Prostate gland (tissue), 2 donors: Measurements from ENCODE around the gene ATP2A1. TPM values are rescaled to one million over a fixed set of nuclear protein-coding genes. Genes with fewer than 3 reads are reported as not detected.

Experiments used
- DNase-seq: peaks from one replicate; pipeline ENCODE4 v3.0.0-alpha.2; 2019; ENCODE audit warnings: low spot score
- H3K27ac ChIP-seq, 2 donors: fragments of 200-600 bp; sonication (generic); 2 replicates each; pipeline ENCODE4 v1.5.1; 2017 to 2019
- H3K27me3 ChIP-seq: fragments of 200-600 bp; sonication (generic); replicated peaks from 2 replicates; pipeline ENCODE4 v1.5.1; 2019; ENCODE audit not compliant: insufficient read depth
- H3K36me3 ChIP-seq, 2 donors: fragments of 200-600 bp; sonication (generic); 1 replicate in 1 of 2; 2 replicates in 1 of 2; pipeline versions ENCODE4 v1.5.1 to v1.8.1; 2017 to 2019
- H3K4me1 ChIP-seq: fragments of 200-600 bp; sonication (generic); replicated peaks from 2 replicates; pipeline ENCODE4 v1.5.1; 2019
- H3K4me3 ChIP-seq, 2 donors: fragments of 200-600 bp; sonication (generic); 2 replicates each; pipeline ENCODE4 v1.5.1; 2017 to 2019
- H3K9me3 ChIP-seq: fragments of 200-600 bp; sonication (generic); 2 replicates; pipeline ENCODE4 v1.5.1; 2017
- POLR2A ChIP-seq: fragments of 450-650 bp; IDR thresholded peaks from one replicate; pipeline ENCODE4 v1.6.1; 2016; ENCODE audit warnings: antibody characterized with exemption, mild to moderate bottlenecking
- POLR2AphosphoS5 ChIP-seq: sonication (generic); formaldehyde crosslinking; IDR thresholded peaks from one replicate; pipeline ENCODE4 v1.6.1; 2017; ENCODE audit warnings: antibody characterized with exemption
- WGBS: methylation state at CpG from one replicate; pipeline ENCODE4 v1.1.5; 2018; 5-methylcytosine and 5-hydroxymethylcytosine counted together
- intact Hi-C: fragments of 100-400 bp; cut with DNase I; formaldehyde crosslinking; loops from one replicate; pipeline ENCODE4 v1.14.2; 2022
- total RNA-seq, 2 donors: library from RNA; depleted of rRNA; stranded (reverse); fragments of >200 nt; gene quantifications; one replicate each; pipeline ENCODE4 v1.1.0, GENCODE V29; 2016
- TF ChIP-seq, protein P1 (sequence below), 4 experiments: fragments of 200-600 bp in 2 of 4; fragments of 450-650 bp in 2 of 4; sonication (generic) in 2 of 4; IDR thresholded peaks; 1 replicate in 3 of 4; 2 replicates in 1 of 4; pipeline ENCODE4 v1.5.1; 2016 to 2019; ENCODE audit warnings: antibody characterized with exemption in 4 of 4, mild to moderate bottlenecking in 2 of 4, moderate library complexity in 2 of 4

Gene ATP2A1
- total RNA-seq, 2 donors from 2014 or later, result 1.5 to 3.1 TPM

DNA sequence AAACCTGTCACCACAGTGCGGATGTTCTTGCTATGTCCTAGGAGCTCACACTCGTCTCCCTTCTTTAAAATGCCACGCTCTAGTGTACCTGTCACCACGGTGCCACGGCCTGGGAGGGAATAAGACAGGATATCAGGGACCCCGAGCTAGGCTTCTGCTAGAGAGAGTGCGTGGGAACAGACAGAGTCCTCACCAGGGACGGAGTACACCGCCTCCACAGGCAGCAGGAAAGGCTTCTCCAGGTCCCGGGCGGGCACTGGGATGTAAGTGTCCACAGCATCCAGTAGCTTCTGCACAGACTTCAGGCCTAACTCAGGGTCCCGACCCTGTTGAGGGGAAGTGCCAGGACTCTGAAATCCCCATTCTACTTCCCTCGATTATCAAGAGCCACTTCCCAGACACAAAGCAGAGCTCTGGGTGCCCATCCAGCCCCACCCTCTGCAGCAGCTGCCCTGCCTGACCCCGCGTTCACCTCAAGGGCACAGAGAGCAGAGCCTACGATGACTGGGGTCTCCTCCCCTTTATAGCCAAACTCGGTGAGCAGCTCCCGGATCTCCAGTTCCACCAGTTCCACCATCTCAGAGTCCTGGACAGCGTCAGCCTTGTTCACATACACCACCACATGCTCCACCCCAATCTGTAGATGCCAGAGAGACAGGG, 33.9 kb upstream of the ATP2A1 start:
- no peak overlapping the region for H3K4me3 ChIP-seq
- H3K27me3 ChIP-seq, result no peaks in the 10 kb centered on the region
- intact Hi-C loops, result no loop called here
- H3K27ac ChIP-seq, result no peak overlapping the region
- 90% methylated on average over 19 of the region's 19 CpGs for WGBS
- peaks cover 10 to 15% of the 10 kb centered on the region in 2 donors for H3K36me3 ChIP-seq
- TF ChIP-seq POLR2A, result no peak
- TF ChIP-seq, protein P1, sequence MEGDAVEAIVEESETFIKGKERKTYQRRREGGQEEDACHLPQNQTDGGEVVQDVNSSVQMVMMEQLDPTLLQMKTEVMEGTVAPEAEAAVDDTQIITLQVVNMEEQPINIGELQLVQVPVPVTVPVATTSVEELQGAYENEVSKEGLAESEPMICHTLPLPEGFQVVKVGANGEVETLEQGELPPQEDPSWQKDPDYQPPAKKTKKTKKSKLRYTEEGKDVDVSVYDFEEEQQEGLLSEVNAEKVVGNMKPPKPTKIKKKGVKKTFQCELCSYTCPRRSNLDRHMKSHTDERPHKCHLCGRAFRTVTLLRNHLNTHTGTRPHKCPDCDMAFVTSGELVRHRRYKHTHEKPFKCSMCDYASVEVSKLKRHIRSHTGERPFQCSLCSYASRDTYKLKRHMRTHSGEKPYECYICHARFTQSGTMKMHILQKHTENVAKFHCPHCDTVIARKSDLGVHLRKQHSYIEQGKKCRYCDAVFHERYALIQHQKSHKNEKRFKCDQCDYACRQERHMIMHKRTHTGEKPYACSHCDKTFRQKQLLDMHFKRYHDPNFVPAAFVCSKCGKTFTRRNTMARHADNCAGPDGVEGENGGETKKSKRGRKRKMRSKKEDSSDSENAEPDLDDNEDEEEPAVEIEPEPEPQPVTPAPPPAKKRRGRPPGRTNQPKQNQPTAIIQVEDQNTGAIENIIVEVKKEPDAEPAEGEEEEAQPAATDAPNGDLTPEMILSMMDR (IDR thresholded peaks at IDR 0.05), result no peak
- TF ChIP-seq POLR2AphosphoS5, result no peak
- DNase-seq, result no peak
- peaks cover 17% of the 10 kb centered on the region for H3K4me1 ChIP-seq
- H3K9me3 ChIP-seq, result no peaks in the 10 kb centered on the region

DNA sequence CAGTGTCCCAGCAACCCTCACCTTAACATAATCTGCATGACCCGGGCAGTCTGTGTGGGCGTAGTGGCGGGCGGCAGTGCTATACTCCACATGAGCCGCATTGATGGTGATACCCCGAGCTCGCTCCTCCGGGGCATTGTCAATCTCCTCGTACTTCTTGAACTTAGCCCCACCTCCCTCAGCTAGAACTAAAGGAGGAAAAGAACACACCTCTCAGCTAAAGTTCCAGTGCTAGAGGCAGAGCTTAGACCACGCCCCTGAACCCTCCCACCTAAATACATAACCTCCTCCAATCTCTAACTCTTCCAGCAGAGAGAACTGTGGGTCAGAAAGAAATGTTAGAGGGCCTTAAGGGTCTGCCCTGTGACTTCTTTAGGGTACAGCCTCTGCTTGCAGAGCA, 33.0 kb upstream of the ATP2A1 start:
- Histone ChIP-seq H3K9me3 (no peaks in the 10 kb centered on the region), H3K4me1 (peaks cover 17% of the 10 kb centered on the region), H3K27ac (peak overlapping the region; percentile 80 to 91), H3K36me3 (peaks cover 10 to 15% of the 10 kb centered on the region in 2 donors), H3K27me3 (no peaks in the 10 kb centered on the region), H3K4me3 (peak overlapping the region; percentile 89 to 93)
- no peak for DNase-seq
- WGBS, result 52% methylated on average over 10 of the region's 10 CpGs
- TF ChIP-seq POLR2A, result no peak
- TF ChIP-seq POLR2AphosphoS5, result no peak
- TF ChIP-seq, protein P1 (IDR thresholded peaks at IDR 0.05), result no peak
- intact Hi-C loops, result no loop called here

- Histone ChIP-seq H3K4me3 (peak overlapping the region; percentile 89 to 93), H3K27me3 (no peaks in the 10 kb centered on the region), H3K9me3 (no peaks in the 10 kb centered on the region), H3K4me1 (peaks cover 17% of the 10 kb centered on the region), H3K36me3 (peaks cover 10 to 15% of the 10 kb centered on the region in 2 donors), H3K27ac (peak overlapping the region; percentile 80 to 91)
- TF ChIP-seq, protein P1 (IDR thresholded peaks at IDR 0.05), result no peak
- TF ChIP-seq POLR2AphosphoS5, result no peak
- no peak for TF ChIP-seq POLR2A
- intact Hi-C loops, result loop anchor here (1.0 kb wide), 1 partner anchor 21 kb away; no protein-coding TSS in a partner anchor
- WGBS, result 1% methylated on average over 7 of the region's 16 CpGs
- no peak for DNase-seq
These were observed 32.6 kb upstream of the ATP2A1 start for GRCh38 chr16:28845761-28846079.

DNA sequence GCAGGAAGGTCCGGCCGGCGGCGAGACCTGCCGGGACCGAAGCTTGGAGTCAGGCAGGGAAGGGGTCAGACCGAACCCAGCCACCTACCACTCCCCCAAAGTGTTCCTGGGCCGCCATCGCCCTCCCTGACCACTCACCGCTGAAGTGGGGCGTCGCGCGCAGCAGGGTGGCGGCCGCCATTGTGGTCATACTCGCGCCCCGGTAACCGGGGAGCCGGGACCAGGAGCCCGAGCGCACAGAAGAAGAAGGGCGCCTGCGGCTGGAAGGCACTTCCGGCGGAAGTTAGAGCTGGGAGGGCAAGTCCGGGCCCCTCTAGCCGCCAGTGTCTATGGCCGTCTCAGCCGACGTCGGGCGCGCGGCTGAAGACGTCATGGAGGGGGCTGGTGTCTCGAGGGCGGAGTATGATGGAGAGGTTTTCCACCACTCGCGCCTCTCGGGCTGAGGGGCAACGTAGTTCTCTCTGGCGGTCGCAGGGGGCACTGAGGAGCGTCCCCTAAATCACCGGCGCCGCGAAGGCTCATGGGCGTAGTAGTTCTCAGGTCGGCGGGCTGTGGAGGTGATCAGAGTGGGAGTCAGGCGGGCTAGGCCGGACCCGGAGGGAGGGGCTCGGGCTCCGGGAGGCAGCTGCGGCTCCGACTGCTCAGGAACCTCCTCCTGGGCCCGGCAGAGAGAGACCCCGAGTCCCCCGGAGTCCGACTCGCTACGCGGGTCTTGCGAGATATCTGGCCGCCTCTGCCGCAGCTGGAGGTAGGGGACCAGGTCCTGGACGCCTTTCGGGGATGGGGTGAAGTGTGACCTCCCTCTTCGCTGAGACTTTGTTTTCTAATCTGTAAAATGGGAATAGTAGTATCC, 32.0 kb upstream of the ATP2A1 start, which contains the start of gene TUFM:
Gene TUFM (minus strand): TSS at position 269 of the 853 bp plus-strand sequence. CDS start 79 bp downstream, at position 190.
- Histone ChIP-seq H3K27ac (peak within 1 kb of the TSS; percentile 80 to 91), H3K36me3 (peaks cover 10 to 15% of the 10 kb centered on the region in 2 donors), H3K4me3 (peak within 1 kb of the TSS; percentile 89 to 93), H3K27me3 (no peaks in the 10 kb centered on the region), H3K4me1 (peaks cover 17% of the 10 kb centered on the region), H3K9me3 (no peaks in the 10 kb centered on the region)
- peak; percentile 97 for DNase-seq
- intact Hi-C loops, result loop anchor here (1.0 kb wide), 1 partner anchor 22 kb away; no protein-coding TSS in a partner anchor
- TF ChIP-seq POLR2A (peak; percentile 54), POLR2AphosphoS5 (peak; percentile 98)
- TF ChIP-seq, protein P1 (IDR thresholded peaks at IDR 0.05), result peak; percentile 35 to 83 (median 58)
- whole genome bisulfite sequencing, result under 1% methylated on average over 65 of the region's 73 CpGs
